HG03025 (cell line): Measurements from ENCODE around the gene DUS1L.

Source experiments
- ATAC-seq: cut with Tn5 transposase; IDR thresholded peaks from one replicate; pipeline ENCODE4 v1.9.1; 2021; ENCODE audit warnings: mild to moderate bottlenecking, moderate library complexity; ENCODE audit not compliant: unreplicated experiment, low FRiP score

DUS1L gene

GRCh38 chr17:82016061-82016874 is 49.3 kb downstream of the DUS1L start:
- no peak for ATAC-seq

- ATAC-seq = no peak
Observed at GRCh38 chr17:82015311-82015971, 50.2 kb downstream of the DUS1L start.

- no peak for ATAC-seq
Observed at GRCh38 chr17:82014971-82015310, 50.7 kb downstream of the DUS1L start.

GRCh38 chr17:82014432-82014831 is 51.2 kb downstream of the DUS1L start:
- no peak for ATAC-seq

GRCh38 chr17:82013772-82014321 is 51.8 kb downstream of the DUS1L start:
- no peak for ATAC-seq

- ATAC-seq = no peak
Observed at GRCh38 chr17:82013341-82013740, 52.3 kb downstream of the DUS1L start.

- ATAC-seq = no peak
Observed at GRCh38 chr17:82012640-82013295, 52.8 kb downstream of the DUS1L start.

GRCh38 chr17:82012261-82012639 is 53.4 kb downstream of the DUS1L start:
- no peak for ATAC-seq

- no peak for ATAC-seq
Observed at GRCh38 chr17:82011617-82012187, 53.9 kb downstream of the DUS1L start.

GRCh38 chr17:82010575-82011525 is 54.8 kb downstream of the DUS1L start:
- no peak for ATAC-seq

- ATAC-seq = no peak
Observed at GRCh38 chr17:82009413-82009812, 56.2 kb downstream of the DUS1L start.

- no peak for ATAC-seq
Observed at GRCh38 chr17:82008941-82009405, 56.6 kb downstream of the DUS1L start.

GRCh38 chr17:82008258-82008940 is 57.2 kb downstream of the DUS1L start:
- no peak for ATAC-seq
